DMS 273 (cell line): ENCODE data around the gene SLBP.

Source experiments
- DNase-seq: peaks from one replicate; lab custom pipeline; 2025; ENCODE audit not compliant: unreplicated experiment; lab: John Stamatoyannopoulos, UW

Gene SLBP

DNA sequence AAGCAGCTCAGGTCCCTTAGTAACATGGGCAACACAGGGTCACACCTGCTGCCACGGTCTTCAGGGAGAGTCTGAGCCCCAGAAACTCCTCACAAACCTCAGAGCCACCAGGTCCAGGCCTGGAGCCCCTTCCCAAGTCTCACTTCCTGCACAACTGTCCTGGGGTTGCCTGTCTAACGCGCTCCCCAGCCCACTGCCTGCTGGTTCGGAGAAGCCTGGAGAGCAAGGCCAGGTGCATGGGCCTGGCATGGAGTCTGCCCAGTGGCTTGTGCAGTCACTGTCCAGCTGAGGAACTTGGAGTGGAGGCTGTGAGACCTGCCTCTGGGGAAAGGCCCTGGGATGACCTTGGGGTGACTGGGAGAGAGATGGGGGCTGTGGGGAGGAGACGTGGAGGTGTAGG lies 56.0 kb downstream of the SLBP start:
- DNase-seq, result no peak

GRCh38 chr4:1655676-1656075 lies 56.4 kb downstream of the SLBP start:
- DNase-seq, result no peak

- no peak for DNase-seq
Observed at GRCh38 chr4:1655081-1655480, 57.0 kb downstream of the SLBP start.

DNA sequence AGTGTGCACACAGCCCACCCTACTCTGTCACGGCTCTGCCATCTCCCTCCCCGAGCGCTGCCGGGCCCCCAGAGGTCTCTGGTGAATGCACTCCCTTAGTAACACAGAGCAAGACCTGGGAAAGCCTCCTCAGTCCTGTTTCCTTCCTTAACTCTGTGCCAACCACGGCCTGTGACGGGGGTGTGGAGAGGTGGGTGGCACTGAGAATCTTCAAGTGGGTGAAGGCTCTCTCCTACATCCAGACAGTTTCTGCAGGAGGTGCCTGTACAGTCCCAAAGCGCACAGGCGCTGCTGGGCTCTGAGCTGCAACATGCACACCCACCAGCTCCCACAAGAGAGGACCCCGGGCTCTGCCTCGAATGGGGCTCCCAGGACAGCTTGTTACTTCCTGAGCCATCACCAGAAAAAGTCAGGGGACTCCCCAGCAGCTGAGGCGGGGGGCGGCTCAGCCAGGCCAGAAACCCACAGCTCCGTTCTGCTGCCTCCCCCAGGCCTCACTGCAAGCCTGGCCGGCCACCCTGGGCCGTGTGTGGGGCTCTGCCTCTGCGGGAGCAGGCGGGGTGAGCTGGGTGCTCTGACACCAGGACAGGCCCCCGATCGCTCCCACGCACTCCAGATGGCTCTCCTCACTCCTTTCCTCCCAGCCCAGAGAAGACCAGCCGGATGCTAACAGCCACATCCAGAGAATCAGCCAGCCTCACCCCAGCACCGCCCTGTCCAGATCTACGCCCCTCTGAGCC lies 57.7 kb downstream of the SLBP start:
- DNase-seq, result no peak

GRCh38 chr4:1653776-1654175 lies 58.3 kb downstream of the SLBP start:
- DNase-seq, result no peak

DNA sequence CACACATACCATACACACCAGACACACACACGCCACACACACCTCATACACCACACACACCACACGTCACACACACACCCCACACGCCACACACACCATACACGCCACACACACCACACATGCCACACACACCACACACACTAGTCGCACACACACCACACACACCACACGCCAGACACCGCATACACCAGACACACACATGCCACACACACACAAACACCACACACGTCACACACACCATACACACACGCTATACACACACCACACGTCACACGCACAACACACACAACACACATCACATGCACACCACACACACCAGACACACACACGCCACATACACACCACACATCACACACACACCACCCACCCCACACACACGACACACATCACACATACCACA lies 60.0 kb downstream of the SLBP start:
- DNase-seq, result no peak

DNA sequence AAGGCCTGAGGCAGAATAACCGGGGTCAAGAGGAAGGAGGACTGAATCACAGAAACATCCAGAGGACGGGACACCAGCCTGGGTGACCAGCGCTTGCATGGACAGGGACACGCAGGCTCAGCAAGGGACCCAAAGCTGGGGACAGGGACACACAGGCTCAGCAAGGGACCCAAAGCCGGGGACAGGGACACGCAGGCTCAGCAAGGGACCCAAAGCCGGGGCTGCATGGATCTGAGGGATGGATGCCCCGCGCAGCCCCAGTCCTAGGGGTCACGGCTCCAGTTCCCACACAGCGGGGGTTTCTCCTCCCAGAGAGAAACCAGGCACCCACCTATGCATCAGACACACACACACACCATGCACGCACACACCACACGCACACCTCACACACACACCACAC lies 60.5 kb downstream of the SLBP start:
- DNase-seq, result no peak

- DNase-seq, result no peak
Observed at GRCh38 chr4:1648962-1649361, 63.2 kb downstream of the SLBP start.

DNA sequence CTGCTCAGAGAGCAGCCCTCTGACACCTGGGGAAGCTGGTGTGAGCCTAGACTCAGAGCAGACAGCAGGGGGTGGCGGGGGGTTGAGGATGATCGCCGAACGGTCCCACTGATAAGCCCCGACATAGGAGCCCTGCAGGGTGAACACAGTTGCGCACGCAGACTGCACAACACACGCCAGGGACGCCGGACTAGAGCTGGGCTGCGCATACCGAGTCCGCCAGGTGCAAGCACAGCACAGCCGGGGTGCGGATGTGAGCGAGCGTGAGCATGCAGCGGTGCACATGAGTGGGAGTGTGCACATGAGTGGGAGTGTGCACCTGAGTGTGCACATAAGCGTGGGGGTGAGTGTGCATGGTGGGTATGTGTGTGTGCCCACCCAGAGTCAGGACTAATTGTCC lies 64.7 kb downstream of the SLBP start:
- no peak for DNase-seq

GRCh38 chr4:1646690-1647089 lies 65.4 kb downstream of the SLBP start:
- no peak for DNase-seq

GRCh38 chr4:1644891-1645657 lies 67.0 kb downstream of the SLBP start:
- peak; percentile 21 for DNase-seq

- DNase-seq, result no peak
Observed at GRCh38 chr4:1643971-1644735, 68.0 kb downstream of the SLBP start.
